ENCODE data around the gene ECE1.
A peak's percentile ranks its signal among the peaks of the same experiment; 100 is the strongest.

GRCh38 chr1:21327566-21328323 lies 37.5 kb upstream of the ECE1 start:
- TF ChIP-seq XRCC3 (IDR thresholded peaks at IDR 0.05), result no peak
- TF ChIP-seq POLR2AphosphoS5 (IDR thresholded peaks at IDR 0.05; ENCODE audit: control insufficient read depth, insufficient read depth, low read depth, low read length), result no peak
- TF ChIP-seq ZBTB7A (IDR thresholded peaks at IDR 0.05; ENCODE audit: borderline replicate concordance, control insufficient read depth, low read depth, low read length), result no peak
- TF ChIP-seq FOXK1 (CRISPR knock-in tag; IDR thresholded peaks at IDR 0.05; ENCODE audit: borderline replicate concordance), result 0 out of 2 replicates have a peak, but pooled peaks have one; percentile 7
- TF ChIP-seq TBL1XR1 (IDR thresholded peaks at IDR 0.05; ENCODE audit: low read length in 2 of 2), result no peak
